ENCODE data around the gene RIPOR3.

- TF ChIP-seq CTCF (IDR thresholded peaks at IDR 0.05; ENCODE audit: poor library complexity), result no peak
- no peak for TF ChIP-seq EZH2 (IDR thresholded peaks at IDR 0.05; ENCODE audit: borderline replicate concordance)
- TF ChIP-seq EZH2phosphoT487 (IDR thresholded peaks at IDR 0.05; ENCODE audit: low read depth, severe bottlenecking, unreplicated experiment), result no peak
Measured at GRCh38 chr20:50565383-50565782, 126.0 kb downstream of the RIPOR3 start.

Measured in hepatocyte (in vitro differentiated cells).